Endometrial microvascular endothelial cells (primary cell): Measurements from ENCODE around the gene ANKRD1. TPM values are rescaled to one million over a fixed set of nuclear protein-coding genes. Genes with fewer than 3 reads are reported as not detected.

Experiments
- in situ Hi-C: cut with HindIII; loops from 2 replicates; pipeline ENCODE4 v1.10.0; 2017; ENCODE audit warnings: low sequenced_read_pairs, low pct_unique_long_range_greater_than_20kb; ENCODE audit errors: inconsistent ontology term
- total RNA-seq: library from RNA; depleted of rRNA; stranded (reverse); fragments of >200 nt; gene quantifications from one replicate; pipeline ENCODE4 v1.2.3, GENCODE V29; 2015; ENCODE audit errors: inconsistent ontology term

The ANKRD1 gene
- total RNA-seq, 1 donor from 2014 or later, result 460 TPM

- in situ Hi-C loops, result no loop called here
Observed at GRCh38 chr10:90937645-90938258, 16.9 kb upstream of the ANKRD1 start.

GRCh38 chr10:90936276-90936659 lies 15.4 kb upstream of the ANKRD1 start:
- in situ Hi-C loops, result no loop called here

GRCh38 chr10:90935581-90936275 lies 14.8 kb upstream of the ANKRD1 start:
- in situ Hi-C loops, result no loop called here

- in situ Hi-C loops, result no loop called here
Observed at GRCh38 chr10:90930971-90931871, 10.3 kb upstream of the ANKRD1 start.

- in situ Hi-C loops, result no loop called here
Observed at GRCh38 chr10:90930070-90930837, 9.4 kb upstream of the ANKRD1 start.

- in situ Hi-C loops, result no loop called here
Observed at GRCh38 chr10:90929179-90929578, 8.3 kb upstream of the ANKRD1 start.

GRCh38 chr10:90927293-90927692 lies 6.4 kb upstream of the ANKRD1 start:
- in situ Hi-C loops, result no loop called here

GRCh38 chr10:90925079-90926029 lies 4.5 kb upstream of the ANKRD1 start:
- in situ Hi-C loops, result no loop called here

GRCh38 chr10:90924552-90924951 lies 3.7 kb upstream of the ANKRD1 start:
- in situ Hi-C loops, result loop anchor here (25.0 kb wide), 1 partner anchor 338 kb away; no protein-coding TSS in a partner anchor

GRCh38 chr10:90923111-90923731 lies 2.3 kb upstream of the ANKRD1 start:
- in situ Hi-C loops, result loop anchor here (25.0 kb wide), 1 partner anchor 339 kb away; no protein-coding TSS in a partner anchor

- in situ Hi-C loops, result loop anchor here (25.0 kb wide), 1 partner anchor 340 kb away; no protein-coding TSS in a partner anchor
Observed at GRCh38 chr10:90921906-90922305, 1.0 kb upstream of the ANKRD1 start.

GRCh38 chr10:90919683-90920574 lies 958 bp downstream of the ANKRD1 start:
- in situ Hi-C loops, result loop anchor here (25.0 kb wide), 1 partner anchor 342 kb away; no protein-coding TSS in a partner anchor

GRCh38 chr10:90917968-90918318 lies 2.9 kb downstream of the ANKRD1 start:
- in situ Hi-C loops, result loop anchor here (25.0 kb wide), 1 partner anchor 344 kb away; no protein-coding TSS in a partner anchor

- in situ Hi-C loops, result loop anchor here (25.0 kb wide), 1 partner anchor 345 kb away; no protein-coding TSS in a partner anchor
Observed at GRCh38 chr10:90917238-90917967, 3.5 kb downstream of the ANKRD1 start.

GRCh38 chr10:90916392-90917237 lies 4.3 kb downstream of the ANKRD1 start:
- in situ Hi-C loops, result loop anchor here (25.0 kb wide), 1 partner anchor 346 kb away; no protein-coding TSS in a partner anchor
